Measurements from ENCODE around the gene GGA3.
"Not testable (repeated sequence)": the region's sequence is repeated elsewhere in the genome, so short reads cannot be mapped to it uniquely, and the experiment has no call there.

The GGA3 gene

DNA sequence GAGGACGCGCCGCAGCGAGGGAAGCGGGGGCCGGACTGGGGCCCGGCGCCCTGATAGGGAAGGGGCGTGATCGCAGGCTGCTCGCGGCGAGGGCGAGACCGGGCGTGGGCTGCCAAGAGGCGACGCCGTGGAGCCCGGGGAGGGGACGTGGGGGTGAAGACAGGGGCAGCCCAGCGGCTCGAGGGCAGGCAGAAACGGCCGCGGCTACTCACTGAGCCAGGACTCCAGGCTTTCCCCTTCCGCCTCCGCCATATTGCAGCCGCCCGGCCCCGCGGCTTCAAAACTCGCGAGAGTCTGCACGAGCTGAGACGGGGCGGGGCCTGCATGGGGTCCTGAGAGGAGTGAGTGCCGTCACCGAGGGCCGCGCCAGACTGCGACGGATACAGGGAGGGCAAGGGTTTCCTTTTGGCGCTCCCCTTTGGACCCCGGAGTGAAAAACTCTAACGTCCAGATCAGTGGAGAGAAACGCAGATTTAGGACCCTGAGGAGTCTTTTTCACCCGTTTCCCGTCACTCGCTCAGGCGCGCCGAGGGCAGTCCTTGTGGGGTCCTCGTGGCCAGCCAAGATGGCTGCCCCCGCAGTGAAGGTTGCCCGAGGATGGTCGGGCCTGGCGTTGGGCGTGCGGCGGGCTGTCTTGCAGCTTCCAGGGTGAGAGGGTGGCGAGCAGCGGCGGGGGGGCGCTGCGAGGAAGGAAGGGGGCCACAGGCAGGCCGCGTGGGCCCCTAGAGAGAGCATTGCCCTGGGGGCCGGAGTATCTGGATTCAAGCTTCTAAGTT, at the start of gene GGA3, which contains the start of gene MRPS7:
GGA3 (minus strand) TSS at position 271 of the 776 bp plus-strand sequence; CDS start at position 252, 19 bp downstream.
MRPS7 (plus strand) TSS at position 544 of the 776 bp plus-strand sequence; CDS start at position 566, 22 bp downstream.
- peak; percentile 84 for DNase-seq (ENCODE audit: low read depth)

GRCh38 chr17:75308732-75309629, 47.6 kb upstream of the GGA3 start:
- no peak for DNase-seq (ENCODE audit: low read depth)

- DNase-seq (ENCODE audit: low read depth): no peak
Measured at GRCh38 chr17:75307957-75308731, 46.7 kb upstream of the GGA3 start.

DNA sequence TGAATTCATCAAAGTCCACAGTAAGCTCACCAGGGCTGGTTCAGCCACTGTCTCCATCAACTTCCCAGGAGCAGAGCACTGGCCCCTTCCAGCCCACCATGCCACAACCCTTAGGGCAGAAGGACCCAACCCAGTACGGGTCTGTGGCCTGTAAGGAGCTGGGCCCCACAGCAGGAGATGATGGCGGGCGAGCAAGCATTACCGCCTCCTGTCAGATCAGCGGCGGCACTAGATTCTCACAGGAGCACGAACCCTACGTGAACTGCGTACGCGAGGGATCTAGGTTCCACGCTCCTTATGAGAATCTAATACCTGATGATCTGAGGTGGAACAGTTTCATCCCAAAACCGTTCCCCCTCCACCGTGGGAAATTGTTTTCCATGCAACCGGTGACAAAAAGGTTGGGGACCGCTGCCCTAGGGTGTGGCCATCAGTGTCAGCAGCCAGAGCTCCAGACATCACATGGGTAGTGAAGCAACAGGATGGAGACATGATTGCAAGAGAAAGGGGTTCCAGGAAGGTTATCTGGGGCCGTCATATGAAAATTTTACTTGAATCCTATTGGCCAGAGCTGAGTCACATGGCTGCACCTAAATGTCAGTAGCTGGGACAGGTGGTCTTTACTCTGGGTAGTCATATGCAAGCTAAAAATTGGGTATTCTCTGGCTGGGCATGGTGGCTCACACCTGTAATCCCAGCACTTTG, 40.2 kb upstream of the GGA3 start:
- no peak for DNase-seq (ENCODE audit: low read depth)

GRCh38 chr17:75301049-75301448, 39.6 kb upstream of the GGA3 start:
- no peak for DNase-seq (ENCODE audit: low read depth)

DNA sequence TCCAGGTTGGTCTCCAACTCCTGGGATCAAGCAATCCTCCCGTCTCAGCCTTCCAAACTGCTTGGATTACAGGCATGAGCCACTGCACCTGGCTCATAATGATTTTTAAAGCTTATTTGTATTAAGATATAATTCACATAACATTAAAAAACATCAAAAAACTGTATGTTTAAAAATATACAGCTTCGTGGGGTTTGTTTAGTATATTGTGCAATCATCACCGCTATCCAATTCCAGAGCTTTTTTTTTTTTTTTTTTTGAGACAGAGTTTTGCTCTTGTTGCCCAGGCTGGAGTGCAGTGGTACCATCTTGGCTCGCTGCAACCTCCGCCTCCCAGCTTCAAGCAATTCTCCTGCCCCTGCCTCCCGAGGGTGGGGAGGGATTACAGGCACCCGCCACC, 38.9 kb upstream of the GGA3 start:
- DNase-seq (ENCODE audit: low read depth): no peak

DNA sequence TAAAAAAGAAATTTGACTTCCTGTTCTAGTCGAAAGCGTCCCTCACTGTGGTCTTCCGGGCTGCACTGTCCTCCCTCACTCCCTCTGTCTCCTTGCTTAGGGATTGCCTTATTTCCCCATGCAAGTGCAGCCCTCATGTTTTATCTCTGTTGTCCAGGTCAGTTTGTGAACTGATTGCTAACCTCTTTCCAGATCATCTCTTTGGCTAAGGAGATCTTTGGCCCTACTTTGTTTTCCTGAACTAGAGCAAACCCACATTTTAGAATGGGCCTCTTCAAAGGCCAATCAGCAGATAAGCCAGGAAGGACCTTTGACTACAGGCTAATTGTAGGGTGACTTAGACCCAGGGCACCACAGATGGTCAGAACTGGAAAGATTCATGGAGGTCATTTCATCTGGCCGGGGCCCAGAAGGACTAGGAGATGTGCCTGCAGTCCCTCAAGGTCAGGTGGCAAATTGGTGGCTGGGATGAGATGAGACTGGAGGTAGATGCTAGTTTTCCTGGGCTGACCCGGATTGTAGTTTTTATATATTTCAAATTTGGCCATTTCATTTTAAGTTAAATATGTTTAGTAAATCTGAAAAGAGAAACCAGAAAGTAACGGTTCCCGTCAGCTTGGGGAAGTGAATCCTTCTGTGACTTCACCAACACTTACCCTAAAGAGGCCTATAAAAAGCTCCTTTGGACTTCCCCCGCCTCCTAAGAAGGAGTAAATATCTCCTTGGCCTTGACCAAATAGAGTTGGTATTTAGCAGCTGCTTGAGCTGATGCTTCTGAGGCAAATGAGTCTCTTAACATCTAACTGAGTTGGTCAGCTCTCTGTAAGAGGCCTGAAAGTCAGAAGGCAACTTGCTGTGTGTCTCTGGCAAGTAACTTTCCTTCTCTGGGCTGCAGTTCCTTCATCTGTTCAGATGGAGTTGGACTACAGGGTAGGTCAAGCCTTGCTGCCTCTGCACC, 34.1 kb upstream of the GGA3 start:
- DNase-seq (ENCODE audit: low read depth): no peak

DNA sequence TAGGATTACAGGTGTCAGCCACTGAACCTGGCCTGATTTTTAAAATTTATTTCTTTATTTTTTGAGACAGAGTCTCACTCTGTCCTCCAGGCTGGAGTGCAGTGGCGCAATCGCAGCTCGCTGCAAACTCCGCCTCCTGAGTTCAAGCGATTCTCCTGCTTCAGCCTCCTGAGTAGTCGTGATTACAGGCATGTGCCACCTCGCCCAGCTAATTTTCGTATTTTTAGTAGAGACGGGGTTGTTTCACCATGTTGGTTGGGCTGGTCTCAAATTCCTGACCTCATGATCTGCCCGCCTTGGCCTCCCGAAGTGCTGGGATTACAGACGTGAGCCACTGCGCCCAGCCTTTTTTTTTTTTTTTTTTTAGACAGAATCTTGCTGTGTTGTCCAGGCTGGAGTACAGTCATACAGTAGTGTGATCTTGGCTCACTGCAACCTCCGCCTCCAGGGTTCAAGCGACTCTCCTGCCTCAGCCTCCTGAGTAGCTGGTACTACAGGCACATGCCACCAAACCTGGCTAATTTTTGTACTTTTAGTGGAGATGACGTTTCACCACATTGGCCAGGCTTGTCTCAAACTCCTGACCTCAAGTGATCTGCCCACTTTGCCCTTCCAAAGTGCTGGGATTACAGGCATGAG, 31.5 kb upstream of the GGA3 start:
- not testable (repeated sequence) for DNase-seq (ENCODE audit: low read depth)

GRCh38 chr17:75289832-75290337, 28.5 kb upstream of the GGA3 start:
- peak; percentile 67 for DNase-seq (ENCODE audit: low read depth)

DNA sequence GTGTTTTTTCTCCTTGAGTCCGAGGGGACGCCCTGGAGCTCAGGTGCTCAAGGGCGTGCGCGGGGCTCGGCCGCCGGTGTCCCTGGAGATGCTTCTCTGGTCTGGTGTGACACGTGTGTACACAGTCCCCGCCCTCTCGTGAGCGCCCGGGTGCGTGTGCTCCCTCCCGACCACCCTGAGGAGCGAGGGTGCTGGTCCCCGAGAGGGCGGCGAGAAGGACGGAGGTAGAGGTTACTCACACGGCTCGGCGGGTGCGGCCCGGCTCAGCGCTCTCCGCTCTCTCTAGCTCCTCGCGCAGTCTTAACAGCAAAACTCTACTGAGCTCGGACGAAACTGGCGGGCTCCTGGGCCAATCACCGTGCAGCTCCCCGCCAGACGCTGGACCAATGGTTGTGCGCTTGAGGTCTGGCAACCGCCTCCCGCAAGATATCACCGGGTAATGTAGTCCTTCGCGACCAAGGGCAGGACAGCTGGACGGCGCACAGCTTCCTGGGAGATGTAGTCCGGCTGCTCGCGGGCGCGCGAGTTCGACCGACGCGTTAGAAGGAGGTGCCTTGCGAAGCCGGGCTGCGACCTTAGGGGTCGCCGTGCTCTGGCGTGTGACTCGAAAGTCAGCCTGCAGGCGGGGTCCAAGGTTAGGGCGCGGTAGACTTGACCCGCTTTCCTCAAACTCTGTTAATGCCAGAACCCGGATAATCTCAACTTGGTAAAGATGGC, 27.9 kb upstream of the GGA3 start, which contains the start of gene SLC25A19:
SLC25A19 (minus strand) TSS at position 319 of the 717 bp plus-strand sequence. CDS start 2,669 bp downstream, outside the sequence.
- peak; percentile 98 for DNase-seq (ENCODE audit: low read depth)

DNA sequence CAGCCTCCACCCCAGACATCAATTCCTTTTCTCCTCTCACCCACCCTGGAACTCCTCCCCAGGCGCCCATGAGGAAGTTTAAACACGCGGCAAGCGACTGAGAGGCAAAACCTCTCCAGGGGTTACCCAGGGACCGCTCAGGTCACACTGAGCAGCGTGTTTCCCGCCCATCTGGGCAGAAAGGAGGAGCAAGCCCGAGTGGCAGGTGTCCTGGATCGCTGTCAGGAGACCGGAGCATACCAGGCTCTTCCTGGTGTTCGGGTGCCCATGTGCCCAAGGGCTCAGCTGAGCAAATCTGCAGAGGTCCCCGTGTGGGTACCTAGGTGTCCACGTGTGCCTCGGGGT, 27.3 kb upstream of the GGA3 start:
- DNase-seq (ENCODE audit: low read depth): no peak

- DNase-seq (ENCODE audit: low read depth): no peak
Measured at GRCh38 chr17:75288359-75288758, 27.0 kb upstream of the GGA3 start.

GRCh38 chr17:75287221-75287620, 25.8 kb upstream of the GGA3 start:
- DNase-seq (ENCODE audit: low read depth): no peak

GRCh38 chr17:75285123-75285522, 23.7 kb upstream of the GGA3 start:
- no peak for DNase-seq (ENCODE audit: low read depth)

DNA sequence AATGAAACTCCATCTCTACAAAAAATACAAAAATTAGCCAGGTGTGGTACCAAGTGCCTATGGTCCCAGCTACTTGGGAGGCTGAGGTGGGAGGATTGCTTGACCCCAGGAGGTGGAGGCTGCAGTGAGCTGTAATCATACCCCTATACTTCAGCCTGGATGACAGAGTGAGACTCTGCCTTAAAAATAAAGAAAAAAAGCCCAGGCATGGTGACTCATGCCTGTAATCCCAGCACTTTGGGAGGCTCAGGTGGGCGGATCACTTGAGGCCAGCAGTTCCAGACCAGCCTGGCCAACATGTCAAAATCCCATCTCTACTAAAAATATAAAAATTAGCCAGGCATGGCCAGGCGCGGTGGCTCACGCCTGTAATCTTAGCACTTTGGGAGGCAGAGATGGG, 18.8 kb upstream of the GGA3 start:
- DNase-seq (ENCODE audit: low read depth): not testable (repeated sequence)

DNA sequence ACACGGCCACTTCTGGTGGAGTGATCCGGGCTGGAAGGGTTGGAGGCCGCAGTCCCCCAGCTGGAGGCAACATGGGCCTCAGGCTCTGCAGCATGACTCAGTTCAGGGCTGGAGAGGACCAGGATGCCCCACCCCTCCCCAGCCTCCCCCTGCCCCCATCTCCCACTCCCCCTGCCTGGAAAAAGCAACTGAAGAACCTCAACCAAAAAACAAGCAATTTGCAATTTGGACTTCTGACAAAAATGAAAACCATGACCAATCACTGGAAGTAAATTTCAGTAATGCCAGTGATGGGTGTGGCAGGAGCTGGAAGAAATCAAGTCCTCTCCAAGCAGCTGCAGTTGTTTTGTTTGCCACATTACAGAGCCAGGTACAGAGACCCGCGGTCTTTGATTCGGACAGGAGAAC, 16.3 kb upstream of the GGA3 start:
- DNase-seq (ENCODE audit: low read depth): peak; percentile 28

DNA sequence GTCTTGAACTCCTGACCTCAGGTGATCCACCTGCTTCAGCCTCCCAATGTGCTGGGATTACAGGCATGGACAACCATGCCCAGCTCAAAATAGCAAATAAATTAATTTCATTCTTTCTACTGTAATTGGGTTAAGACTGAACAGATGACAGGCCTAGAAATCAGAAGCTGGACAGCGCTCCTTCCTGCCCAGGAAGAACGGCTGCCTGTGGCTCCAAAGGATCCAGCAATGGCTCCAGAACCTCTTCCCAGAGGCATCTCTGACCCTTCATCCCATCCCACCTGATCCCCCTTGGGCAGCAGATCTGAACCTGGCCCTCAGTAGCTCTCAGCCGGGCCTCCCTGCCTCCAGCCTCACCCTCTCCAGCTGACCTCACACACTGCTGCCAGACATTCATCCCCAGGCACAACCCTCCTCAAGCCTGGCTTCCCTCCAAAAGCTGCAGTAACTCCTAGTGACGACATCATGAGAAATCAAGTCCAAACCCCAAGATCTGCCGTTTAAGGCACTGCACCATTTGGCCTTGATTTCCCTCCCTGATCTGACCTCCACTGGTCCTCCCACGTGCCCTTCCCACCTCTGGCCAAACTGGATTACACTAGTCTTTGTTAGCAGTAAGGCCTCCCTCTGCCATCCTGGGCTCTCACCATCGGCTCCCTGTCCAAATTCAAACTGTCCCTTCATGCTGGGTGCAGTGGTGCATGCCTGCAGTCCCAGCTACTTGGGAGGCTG, 12.7 kb upstream of the GGA3 start:
- DNase-seq (ENCODE audit: low read depth): peak; percentile 82

- no peak for DNase-seq (ENCODE audit: low read depth)
Measured at GRCh38 chr17:75272848-75273184, 11.4 kb upstream of the GGA3 start.
